ENCODE results near the gene KCNN3. TPM values are rescaled to one million over a fixed set of nuclear protein-coding genes. Genes with fewer than 3 reads are reported as not detected.

The KCNN3 gene
- total RNA-seq, 1 donor from 2014 or later: 0.92 TPM

DNA sequence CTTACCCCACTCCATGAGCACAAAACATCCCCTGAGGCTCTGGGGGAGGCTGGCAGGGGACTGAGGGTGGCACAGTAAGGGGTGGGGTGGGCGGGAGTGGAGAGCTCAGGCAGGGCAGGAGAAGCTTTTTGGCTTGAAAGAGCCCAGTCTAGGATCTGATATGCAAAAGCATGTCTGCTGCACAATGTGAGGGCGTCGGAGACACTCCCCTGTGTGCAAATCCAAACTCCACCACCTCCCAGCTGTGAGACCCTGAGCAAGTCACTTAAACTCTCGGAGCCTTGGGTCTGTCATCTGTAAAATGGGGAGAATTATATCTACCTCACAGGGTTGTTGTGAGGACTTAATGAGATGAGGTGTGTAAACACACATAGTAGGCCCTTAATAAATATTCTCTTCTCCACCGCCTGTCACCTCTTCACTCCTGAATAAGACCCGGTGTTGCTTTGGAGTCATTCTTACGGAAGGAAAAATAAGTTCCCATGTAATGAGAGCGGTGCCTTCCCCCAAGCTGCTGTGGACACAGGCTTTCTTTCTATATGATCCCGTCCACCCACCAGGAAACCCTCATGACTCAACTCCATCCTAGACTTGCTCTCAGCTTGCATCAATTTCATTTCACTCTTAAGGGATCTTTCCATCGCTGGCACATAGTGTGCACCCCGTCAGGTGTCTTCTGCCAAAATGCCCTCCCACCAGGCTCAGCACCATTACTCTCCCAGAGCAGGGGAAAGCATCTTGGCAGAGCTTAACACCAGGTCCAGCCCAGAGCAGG is 12.5 kb downstream of the KCNN3 start:
- Mint-ChIP-seq H3K9me3 (ENCODE audit: low read depth) (no peaks in the 10 kb centered on the region), H3K27ac (ENCODE audit: unreplicated experiment) (no peak overlapping the region), H3K4me3 (ENCODE audit: unreplicated experiment) (no peak overlapping the region), H3K4me1 (ENCODE audit: low read depth) (peaks cover 24% of the 10 kb centered on the region), H3K27me3 (ENCODE audit: low read depth) (no peaks in the 10 kb centered on the region), H3K36me3 (ENCODE audit: low read depth) (no peaks in the 10 kb centered on the region)
- TF ChIP-seq, protein P1, sequence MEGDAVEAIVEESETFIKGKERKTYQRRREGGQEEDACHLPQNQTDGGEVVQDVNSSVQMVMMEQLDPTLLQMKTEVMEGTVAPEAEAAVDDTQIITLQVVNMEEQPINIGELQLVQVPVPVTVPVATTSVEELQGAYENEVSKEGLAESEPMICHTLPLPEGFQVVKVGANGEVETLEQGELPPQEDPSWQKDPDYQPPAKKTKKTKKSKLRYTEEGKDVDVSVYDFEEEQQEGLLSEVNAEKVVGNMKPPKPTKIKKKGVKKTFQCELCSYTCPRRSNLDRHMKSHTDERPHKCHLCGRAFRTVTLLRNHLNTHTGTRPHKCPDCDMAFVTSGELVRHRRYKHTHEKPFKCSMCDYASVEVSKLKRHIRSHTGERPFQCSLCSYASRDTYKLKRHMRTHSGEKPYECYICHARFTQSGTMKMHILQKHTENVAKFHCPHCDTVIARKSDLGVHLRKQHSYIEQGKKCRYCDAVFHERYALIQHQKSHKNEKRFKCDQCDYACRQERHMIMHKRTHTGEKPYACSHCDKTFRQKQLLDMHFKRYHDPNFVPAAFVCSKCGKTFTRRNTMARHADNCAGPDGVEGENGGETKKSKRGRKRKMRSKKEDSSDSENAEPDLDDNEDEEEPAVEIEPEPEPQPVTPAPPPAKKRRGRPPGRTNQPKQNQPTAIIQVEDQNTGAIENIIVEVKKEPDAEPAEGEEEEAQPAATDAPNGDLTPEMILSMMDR (IDR thresholded peaks at IDR 0.05): no peak
- no peak for DNase-seq (ENCODE audit: low spot score)

DNA sequence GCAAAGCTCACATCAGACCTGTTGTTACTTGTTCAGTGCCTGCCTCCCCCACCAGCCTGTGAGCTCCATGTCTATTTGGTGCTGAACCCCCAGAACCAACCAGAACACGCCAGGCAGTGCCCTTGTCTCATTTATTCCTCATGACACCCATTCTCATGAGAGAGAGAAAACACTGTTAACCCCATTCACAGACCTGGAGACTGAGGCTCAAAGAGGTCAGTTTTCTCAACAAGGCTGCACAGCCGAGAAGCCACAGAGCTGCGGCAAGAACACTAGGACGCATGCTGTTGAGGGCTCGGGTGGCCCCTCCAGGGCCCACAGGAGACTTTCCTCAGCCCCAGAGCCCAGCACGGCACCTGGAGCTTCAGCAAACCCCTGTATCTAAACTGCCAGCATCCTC is 13.1 kb downstream of the KCNN3 start:
- H3K36me3 Mint-ChIP-seq (ENCODE audit: low read depth): no peaks in the 10 kb centered on the region
- no peak for DNase-seq (ENCODE audit: low spot score)
- H3K27ac Mint-ChIP-seq (ENCODE audit: unreplicated experiment): no peak overlapping the region
- H3K27me3 Mint-ChIP-seq (ENCODE audit: low read depth): no peaks in the 10 kb centered on the region
- TF ChIP-seq, protein P1 (IDR thresholded peaks at IDR 0.05): no peak
- H3K4me3 Mint-ChIP-seq (ENCODE audit: unreplicated experiment): no peak overlapping the region
- no peaks in the 10 kb centered on the region for H3K9me3 Mint-ChIP-seq (ENCODE audit: low read depth)
- peaks cover 18% of the 10 kb centered on the region for H3K4me1 Mint-ChIP-seq (ENCODE audit: low read depth)

DNA sequence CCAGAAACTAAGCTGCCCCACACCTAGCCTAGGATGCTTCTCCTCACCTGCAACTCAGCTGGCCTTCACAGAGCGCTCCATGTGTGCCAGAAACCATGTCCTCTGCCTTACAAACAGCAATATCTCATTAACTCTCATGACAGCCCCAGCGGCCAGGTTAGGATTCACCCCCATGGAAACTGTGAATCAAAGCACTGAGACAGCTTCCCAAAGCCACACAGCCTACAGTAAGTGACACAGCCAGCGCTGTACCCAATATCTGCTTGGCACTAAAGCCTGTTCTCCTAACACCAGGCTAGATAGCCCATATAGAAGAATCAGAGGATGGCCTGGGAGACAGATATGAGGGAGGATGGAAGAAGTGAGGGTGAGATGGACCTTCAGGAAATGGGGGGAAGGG is 13.5 kb downstream of the KCNN3 start:
- Mint-ChIP-seq H3K27me3 (ENCODE audit: low read depth) (no peaks in the 10 kb centered on the region), H3K36me3 (ENCODE audit: low read depth) (no peaks in the 10 kb centered on the region), H3K9me3 (ENCODE audit: low read depth) (no peaks in the 10 kb centered on the region), H3K4me3 (ENCODE audit: unreplicated experiment) (no peak overlapping the region), H3K27ac (ENCODE audit: unreplicated experiment) (no peak overlapping the region), H3K4me1 (ENCODE audit: low read depth) (peaks cover 14% of the 10 kb centered on the region)
- no peak for DNase-seq (ENCODE audit: low spot score)
- TF ChIP-seq, protein P1 (IDR thresholded peaks at IDR 0.05): no peak

DNA sequence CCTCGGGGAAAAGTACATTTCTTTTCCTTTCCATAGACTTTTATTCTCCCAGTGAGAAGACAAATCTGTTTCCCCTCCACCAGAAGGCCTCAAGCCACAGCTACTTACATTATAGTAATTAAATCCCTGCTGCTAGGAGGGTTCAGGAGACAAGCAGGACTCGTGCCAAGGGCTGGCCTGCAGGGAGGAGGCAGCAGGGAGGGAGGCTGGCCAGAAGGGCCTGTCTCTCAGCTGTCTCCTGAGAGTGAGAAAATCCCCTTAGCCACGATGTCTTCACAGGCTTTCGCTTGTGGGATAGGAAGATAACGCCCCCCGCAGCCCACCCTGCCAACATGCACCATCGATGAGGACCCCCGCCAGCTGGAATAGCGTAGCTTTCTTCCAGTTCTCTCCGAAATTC is 14.0 kb downstream of the KCNN3 start:
- Mint-ChIP-seq H3K27ac (ENCODE audit: unreplicated experiment) (no peak overlapping the region), H3K36me3 (ENCODE audit: low read depth) (no peaks in the 10 kb centered on the region), H3K27me3 (ENCODE audit: low read depth) (no peaks in the 10 kb centered on the region), H3K4me3 (ENCODE audit: unreplicated experiment) (no peak overlapping the region), H3K4me1 (ENCODE audit: low read depth) (peaks cover 9% of the 10 kb centered on the region), H3K9me3 (ENCODE audit: low read depth) (no peaks in the 10 kb centered on the region)
- TF ChIP-seq, protein P1 (IDR thresholded peaks at IDR 0.05): no peak
- DNase-seq (ENCODE audit: low spot score): no peak

DNA sequence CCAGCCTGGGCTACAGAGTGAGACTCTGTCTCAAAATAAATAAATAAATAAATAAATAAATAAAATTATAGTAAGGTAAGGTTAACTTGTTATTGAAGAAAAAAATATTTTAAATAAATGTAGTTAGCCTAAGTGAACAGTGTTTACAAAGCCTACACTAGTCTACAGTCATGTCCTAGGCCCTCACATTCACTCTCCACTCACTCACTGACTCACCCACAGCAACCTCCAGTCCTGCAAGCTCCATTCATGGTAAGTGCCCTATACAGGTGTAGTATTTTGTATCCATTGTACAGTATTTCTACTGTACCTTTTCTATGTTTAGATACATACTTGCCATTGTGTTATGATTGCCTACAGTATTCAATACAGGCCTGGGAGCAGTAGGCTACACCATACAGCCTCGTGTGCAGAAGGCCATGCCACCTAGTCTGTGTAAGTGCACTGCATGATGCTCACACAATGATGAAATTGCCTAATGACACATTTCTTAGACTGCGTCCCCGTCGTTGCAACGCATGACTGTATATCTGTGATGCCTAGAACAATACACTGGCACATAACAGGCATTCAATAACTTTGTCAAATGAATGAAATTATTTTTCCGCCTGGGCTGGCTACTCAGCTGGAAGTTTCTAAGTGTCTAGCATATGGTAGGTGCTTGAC is 14.8 kb downstream of the KCNN3 start:
- DNase-seq (ENCODE audit: low spot score): no peak
- H3K4me1 Mint-ChIP-seq (ENCODE audit: low read depth): peaks cover 8% of the 10 kb centered on the region

More for the DNA sequence above, 14.8 kb downstream of the KCNN3 start:
- TF ChIP-seq, protein P1 (IDR thresholded peaks at IDR 0.05): no peak
- H3K27ac Mint-ChIP-seq (ENCODE audit: unreplicated experiment): no peak overlapping the region
- H3K27me3 Mint-ChIP-seq (ENCODE audit: low read depth): no peaks in the 10 kb centered on the region
- no peak overlapping the region for H3K4me3 Mint-ChIP-seq (ENCODE audit: unreplicated experiment)
- no peaks in the 10 kb centered on the region for H3K36me3 Mint-ChIP-seq (ENCODE audit: low read depth)
- H3K9me3 Mint-ChIP-seq (ENCODE audit: low read depth): no peaks in the 10 kb centered on the region
